GM18873 (cell line): ENCODE results near the gene ISOC1.

ENCODE experiments used
- ATAC-seq: cut with Tn5 transposase; IDR thresholded peaks from one replicate; pipeline ENCODE4 v1.9.1; 2021; ENCODE audit warnings: mild to moderate bottlenecking, moderate library complexity, moderate number of reproducible peaks; ENCODE audit not compliant: unreplicated experiment, low FRiP score

Gene ISOC1

DNA sequence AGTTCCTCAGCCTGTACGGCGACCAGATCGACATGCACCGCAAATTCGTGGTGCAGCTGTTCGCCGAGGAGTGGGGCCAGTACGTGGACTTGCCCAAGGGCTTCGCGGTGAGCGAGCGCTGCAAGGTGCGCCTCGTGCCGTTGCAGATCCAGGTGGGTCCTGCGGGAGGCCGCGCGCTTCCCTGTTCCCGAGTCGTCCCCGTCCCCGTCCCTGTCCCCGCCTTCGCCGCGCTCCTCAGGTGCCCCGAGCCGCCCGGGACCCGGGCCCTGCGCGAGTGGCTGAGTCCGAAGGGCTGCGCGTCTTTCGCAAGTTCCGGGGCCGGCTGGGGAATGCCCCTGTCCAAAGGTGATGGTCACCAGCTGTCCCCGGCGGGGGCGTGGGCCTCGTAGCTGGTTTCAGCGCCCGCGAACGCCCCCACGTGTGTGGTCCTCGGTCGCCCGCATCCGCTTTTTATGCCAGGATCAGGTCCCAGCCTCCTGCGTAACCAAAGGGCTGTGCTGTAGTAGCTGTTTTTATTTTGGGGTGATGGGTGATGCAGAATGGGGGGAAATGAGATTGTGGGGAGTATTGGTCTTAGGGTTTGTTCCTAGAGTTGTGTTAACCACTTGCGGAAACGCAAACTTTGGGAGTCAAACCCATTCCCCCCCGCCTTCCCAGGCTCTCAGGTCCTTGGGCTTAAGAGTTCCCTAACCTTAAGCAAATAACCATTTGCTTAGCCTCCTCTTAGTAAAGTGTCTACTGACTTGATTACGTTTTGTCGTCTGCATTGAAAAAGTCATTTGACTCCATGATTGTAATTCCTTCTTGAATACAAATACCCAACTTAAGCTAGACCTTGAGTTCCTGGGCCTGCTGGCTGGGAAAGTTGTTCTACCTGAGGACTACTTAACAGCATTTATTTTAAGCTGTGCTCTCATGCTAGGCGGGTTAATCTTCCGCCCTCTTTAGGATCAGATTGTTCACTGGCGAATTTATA, 663 bp downstream of the ISOC1 start:
- peak; percentile 44 for ATAC-seq

DNA sequence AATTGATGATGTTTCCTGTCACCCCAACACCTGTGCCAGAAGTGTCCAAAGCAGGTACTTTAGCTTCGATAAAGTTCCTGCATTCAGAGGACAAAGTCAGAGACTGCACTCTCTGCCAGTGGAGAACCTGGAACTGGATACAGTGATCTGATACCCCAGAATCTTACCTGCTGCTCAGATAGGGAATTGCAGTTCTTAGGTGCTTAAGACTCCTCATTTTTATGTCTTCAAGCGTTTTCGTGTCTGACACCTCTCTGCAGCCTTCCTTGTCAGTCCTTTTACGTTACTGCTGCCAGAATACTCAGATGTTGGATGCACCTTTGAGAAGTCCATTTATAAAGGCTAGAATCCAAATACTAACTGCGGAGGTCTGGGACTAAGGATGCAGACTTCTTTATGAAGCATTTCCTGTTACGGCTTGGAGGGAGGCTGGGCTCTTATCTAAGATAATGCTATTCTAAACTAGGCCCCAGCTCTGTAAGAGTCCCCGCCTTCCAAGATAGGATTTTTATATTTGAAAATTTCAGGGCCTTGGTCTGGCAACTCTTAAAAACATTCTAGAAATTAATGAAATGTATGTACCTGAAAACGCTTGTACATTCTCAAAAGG, 1.9 kb downstream of the ISOC1 start:
- no peak for ATAC-seq

DNA sequence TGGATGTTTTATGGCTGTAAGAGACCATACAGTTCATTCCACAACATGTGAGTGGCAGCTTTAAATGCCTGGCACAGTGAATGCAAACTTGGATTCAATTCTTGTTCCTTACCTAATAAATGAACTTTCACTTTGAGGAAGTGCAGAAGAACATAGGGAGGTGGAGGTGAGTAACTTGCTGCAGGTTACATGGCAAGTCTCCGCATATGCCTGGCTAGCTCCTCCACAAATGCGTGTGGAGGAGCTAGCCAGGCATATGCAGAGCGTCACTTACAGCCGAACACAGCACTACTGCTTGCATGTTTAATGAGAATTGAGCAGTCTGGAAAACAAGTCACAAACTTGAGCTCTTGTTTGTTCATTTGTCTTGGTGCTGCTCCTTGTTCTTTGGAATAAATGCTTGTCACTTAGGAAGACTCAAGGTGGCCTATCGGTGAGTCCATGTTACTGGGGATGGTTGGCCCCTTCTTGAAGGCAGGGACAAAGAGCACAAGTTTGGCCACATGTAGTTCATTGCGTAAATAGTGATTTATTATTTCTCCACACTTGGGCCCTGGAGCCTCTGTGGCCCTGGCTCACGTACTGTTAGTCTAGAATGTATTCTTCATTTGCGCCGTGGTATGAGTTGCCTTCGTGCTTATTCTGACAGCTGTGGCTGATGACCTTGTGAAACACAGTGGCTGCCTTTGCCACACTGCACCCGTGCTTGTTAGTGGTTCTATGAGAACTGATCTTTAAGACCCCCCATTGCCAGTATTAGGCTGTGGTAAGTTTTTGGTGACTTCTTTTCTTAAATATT, 3.1 kb downstream of the ISOC1 start:
- ATAC-seq = no peak

DNA sequence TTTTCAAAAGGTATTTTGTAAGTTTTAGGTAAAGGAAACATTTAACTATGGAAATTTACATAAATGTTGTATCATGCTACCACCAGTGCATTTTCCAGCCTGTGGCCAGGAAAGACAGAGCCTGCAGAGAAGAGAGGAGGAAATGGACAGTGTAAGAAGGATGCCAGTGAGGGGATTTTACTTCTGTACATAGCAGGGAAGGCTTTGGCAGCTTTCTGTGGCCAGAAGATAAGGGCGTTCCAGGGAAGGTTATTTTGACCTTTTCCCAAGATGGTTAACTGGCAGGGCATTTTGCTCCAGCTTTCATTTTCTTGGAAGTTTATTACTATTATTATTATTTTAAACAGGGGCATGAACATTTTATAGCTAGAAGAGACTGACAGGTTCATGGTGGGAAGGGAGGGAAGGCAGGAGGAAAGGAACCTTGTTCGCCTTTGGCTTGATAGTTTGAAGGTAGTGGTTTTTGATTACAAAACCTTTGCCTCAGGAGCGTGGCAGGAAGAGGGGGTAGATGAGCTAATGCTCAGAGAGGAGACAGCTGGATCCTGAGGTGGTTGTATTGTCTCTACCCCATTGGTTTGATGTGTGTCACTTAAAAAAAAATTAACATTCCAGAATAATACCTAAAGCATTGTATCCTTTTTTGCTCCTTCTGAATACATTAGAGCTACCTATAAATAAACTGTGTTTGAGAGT, 4.1 kb downstream of the ISOC1 start:
- ATAC-seq = no peak

DNA sequence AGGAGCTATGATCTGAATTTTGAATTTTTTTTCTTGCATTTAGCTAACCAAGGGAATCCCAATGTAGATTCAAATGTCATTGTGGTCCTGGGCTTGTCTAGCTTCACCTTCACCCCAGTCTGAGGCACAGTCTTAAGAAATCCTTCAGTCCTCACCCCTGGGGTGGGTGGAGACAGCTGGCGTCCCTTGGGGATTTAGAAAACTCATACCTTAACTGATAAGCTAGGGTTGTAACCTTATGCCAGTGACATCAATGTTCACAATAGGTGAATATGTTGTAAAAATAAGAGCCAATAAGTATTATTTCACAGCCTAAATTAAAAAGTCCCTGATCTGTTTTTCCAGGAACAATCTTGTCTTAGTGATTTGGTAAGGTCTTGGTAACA, 4.6 kb downstream of the ISOC1 start:
- no peak for ATAC-seq

DNA sequence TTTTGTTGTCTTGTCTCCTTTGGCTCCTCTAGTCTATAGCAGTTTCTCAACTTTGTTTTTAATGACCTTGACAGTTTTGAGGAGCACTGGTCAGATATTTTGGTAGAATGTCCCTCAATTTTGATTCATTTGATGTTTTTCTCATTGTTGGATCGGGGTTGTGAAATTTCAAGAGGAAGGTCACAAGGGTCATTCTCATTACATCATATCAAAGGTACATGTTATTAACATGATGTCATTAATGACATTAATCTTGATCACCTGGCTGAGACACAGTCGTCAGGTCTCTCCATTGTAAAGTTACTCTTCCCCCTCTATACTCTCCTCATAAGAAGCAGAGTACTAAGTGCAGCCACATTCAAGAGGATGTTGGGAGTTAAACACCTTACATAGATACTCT, 7.2 kb downstream of the ISOC1 start:
- ATAC-seq = no peak

DNA sequence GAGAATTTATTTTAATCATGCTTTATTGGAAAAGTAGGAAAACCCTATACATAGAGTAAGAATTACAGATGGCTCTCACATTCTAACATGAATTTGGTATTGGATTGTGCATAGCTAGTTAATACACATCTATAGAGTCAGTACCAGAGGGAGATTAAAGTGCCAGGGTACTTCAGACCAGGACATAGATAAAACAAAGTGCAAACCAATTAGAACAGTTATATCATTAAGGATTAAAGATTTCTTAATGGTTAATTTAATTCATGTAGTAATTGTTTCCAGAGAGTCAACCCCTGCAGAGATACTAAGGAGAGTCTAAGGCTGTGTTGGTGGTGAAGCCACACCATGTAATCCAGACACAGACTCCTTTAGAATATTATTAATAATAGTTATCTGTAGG, 8.8 kb downstream of the ISOC1 start:
- no peak for ATAC-seq

DNA sequence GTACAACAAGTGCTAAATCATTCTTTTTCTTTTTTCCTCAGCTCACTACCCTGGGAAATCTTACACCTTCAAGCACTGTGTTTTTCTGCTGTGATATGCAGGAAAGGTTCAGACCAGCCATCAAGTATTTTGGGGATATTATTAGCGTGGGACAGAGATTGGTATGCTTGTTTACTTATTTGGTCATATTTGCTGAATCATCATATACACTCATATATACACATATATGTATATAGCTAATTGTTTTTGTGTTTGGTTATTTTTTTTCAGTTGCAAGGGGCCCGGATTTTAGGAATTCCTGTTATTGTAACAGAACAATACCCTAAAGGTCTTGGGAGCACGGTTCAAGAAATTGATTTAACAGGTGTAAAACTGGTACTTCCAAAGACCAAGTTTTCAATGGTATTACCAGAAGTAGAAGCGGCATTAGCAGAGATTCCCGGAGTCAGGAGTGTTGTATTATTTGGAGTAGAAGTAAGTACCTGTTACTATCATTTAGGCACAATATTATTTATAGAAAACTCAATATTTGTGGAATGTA, 10.4 kb downstream of the ISOC1 start:
- no peak for ATAC-seq

DNA sequence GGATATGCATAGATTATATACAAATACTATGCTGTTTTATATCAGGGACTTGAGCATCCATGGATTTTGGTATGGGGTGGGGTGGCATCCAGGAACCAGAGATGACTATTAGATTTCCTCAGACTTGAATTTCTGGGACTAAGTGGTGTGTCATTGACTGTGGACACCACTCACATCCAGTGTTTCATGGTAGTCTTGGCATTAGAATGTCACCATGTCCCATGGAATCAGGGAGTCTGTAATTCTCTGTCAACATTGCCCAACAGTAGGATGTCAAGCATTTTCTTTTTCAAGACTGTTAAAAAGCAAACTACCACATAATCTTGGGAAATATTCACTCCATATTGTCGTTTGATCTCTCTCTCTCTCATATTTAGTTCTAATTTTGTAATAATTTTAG, 13.1 kb downstream of the ISOC1 start:
- no peak for ATAC-seq

DNA sequence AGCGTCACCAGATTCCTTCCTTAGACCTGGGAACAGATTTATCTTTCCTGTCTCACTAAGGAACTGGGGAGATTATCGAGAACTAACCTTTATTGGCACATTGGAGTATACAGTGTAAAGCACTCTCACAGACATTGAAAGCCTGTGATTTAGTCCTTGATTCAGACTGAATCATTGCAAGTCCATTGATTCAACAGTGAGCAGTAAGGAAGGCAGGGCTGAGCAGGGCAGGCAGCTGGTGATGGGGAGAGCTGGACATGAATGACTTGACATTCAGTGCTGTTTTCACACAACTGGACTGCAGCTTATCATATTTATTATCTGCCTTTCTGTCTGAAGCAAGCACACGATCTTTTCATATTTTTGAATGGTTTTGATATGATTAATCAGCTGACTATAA, 16.2 kb downstream of the ISOC1 start:
- ATAC-seq = no peak

DNA sequence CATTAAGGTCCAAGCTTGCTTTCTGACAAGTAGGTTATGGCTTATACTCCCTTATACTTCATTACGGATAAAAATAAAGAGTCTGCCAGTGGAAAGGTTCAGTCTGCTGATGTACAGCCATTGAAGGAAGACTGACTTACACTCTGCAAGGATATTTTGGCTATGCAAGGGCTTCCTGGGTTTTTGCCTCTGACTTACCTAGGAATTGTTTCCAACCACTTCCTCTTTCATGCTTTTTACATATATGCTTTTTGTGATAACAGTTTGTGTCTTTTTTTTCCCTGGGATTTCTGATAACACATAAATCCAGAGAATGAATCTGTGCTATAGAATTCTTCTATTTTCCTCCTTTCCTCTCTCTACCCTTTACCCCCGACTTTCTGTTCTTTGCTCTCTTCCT, 16.8 kb downstream of the ISOC1 start:
- ATAC-seq = no peak

DNA sequence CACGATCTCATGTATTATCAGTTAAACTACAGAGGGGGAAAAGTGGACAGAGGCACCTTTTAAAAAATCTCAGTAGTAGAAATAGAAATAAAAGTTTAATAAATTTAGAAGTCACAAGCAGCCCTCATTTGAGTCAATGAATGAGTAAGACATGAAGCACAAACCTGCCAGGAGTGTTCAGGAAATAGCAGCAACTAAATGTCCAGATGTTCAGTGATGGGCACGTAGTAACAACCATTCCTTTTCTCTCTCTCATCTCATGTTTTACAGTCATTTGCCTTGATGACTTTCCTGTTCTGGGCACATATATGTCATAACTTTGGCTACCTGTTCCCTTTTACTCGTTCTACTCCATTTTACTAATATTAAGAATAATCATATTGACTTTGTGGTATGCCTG, 17.7 kb downstream of the ISOC1 start:
- ATAC-seq = no peak

DNA sequence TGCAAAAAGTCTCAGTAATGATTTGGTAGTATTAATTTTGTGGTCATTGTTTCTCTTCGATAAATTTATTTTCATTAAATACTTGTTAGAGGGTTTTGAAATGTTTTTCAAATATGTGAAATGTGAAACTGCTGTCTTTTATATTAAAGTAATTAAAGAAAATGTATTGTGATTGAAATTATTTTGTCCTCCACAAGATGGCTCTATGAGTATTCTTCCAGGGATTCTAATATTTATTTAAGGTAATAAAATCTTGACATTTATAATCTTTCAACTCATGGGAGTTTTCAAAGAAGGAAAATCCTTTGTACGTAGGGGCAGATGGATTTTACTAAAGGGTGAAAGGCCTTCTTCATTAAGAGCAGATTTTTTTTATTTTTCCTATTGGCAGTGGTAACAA, 19.3 kb downstream of the ISOC1 start:
- no peak for ATAC-seq

DNA sequence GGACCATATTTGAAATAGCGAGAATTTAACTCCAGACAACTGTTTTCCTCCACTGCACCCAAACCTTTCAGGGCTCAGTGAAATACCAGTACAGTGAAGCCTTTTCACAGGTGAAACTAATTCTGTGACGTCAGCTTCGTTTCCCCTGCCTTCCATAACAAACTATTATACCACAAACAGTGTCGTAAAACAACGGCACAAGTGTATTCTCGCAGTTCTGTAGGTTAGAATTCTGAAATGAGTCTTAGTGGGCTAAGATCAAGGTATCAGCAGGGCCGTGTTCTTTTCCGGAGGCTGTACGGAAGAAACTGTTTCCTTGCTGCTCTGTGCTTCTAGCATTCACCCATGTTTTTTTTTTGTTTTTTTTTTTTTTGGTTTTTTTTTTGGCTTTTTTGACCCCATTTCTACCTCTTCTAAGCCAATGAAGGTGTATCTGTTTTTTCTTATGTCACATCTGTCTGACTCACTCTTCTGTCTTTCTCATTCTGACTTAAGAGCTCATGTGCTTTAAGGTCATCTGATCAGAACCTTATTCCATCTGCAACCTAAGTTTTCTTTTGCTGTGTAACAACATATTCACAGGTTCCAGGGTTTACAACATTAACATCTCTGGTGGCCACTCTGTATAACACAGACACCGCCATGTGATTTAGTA, 20.1 kb downstream of the ISOC1 start:
- no peak for ATAC-seq

DNA sequence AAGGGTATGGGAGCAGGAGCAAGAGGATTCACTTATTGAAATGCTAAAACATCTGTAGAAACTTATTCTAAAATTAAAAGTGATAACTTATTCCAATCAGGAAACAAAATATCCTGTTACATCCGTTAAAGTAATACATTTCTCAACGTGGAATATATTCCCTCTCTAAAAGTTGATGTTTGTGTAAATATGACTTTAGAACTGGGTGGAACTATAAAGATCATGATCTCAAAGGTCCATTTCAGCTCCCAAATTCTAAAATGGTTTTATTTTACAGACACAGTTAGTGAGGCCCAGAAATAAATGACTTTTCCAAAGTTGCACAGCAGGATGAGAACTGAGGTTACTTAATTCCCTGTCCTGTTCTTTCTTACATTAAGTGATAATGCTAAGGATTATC, 21.1 kb downstream of the ISOC1 start:
- ATAC-seq = no peak

DNA sequence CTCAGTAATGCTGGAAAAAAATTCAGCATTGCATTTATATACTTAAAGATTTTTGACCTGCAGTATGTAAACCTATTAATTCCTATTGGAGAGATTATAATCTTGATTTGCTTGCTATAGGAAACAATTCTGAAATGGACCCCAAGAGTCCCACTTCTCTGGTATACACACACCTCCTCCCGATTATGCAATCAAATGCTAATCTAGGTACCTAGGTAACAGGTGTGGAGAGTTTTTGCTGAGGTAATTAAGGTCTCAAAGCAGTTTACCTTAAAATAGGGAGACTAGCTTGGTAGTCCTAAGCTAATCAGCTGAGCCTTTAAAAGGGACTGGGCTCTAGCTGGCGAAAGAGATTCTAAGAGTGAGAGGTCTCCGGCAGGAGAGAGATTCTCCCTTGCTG, 22.2 kb downstream of the ISOC1 start:
- ATAC-seq = no peak

DNA sequence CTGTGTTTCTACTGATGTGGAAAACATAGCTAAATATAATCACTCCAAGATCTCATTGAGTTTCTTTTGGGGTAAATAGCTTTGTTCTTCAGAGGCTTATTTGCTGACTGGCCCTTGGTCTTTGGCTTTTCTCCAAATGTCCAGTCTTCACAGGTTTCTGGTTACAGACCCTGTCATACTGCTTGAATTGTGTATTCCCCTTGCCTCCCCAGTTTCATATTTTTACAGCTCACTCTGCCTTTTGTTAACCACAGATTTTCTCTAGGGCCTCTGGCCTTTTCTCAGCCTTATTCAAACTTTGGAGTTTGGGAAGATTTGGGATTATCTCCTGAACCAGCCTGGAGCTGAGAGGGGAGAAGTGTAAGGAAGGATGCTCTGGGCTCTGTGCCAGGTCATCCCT, 23.9 kb downstream of the ISOC1 start:
- ATAC-seq = no peak

DNA sequence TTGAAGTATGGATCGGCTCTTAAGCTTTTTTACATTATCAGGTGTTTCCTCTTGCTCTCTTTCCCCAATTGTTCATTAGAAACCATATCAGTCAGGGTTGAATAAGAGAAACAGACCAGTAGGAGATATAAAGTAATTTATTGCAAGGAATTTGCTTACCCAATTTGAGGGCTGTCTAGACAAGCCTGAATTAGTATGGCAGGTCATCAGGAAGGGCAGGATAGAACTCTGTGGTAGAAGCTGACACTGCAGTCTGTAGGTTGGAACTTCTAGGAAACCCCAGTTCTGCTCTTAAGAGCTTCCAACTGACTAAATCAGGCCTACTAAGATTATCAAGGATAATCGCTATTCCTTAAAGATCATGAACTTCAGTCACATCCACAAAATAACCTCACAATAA, 24.3 kb downstream of the ISOC1 start:
- ATAC-seq = no peak

DNA sequence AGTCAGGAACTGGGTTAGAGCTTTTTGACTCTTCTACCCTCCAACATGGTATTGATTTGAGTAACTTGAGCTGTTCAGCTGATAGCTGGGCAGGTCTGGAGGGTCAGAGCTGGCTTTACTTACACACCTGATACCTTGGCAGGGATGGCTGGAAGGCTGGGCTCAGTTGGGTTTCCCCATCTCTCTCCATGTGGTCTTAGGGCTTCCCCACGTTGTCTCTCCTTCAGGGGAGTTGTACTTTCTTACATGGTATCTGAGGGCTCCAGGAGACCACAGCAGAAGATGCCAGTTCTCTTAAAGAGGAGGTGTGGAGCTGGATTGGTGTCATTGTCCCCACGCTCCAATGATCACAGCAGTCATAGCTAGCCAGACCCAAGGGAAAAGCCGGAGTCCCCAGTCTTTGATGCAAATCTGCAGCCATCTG, 25.6 kb downstream of the ISOC1 start:
- ATAC-seq = peak; percentile 84

DNA sequence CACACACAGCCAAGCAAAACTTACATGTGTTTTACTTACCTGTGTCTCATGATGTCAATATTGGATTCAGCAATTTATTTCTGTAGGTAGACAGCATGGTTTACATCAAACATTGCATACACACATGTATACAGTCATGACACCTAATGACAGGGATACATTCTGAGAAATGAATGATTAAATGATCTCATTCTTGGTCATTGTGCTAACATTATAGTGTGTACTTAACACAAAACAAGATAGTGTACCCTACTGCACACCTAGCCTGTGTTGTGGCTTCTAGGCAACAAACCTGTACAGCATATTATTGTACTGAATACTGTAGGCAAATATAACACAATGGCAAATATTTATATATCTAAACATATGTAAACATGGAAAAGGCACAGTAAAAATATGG, 28.0 kb downstream of the ISOC1 start:
- no peak for ATAC-seq
